Dermis microvascular lymphatic vessel endothelial cell (primary cell): ENCODE data around the gene METTL9. TPM values are rescaled to one million over a fixed set of nuclear protein-coding genes. Genes with fewer than 3 reads are reported as not detected.
"Not testable (repeated sequence)": the region's sequence is repeated elsewhere in the genome, so short reads cannot be mapped to it uniquely, and the experiment has no call there.

ENCODE experiments used
- DNase-seq, 2 donors: peaks; one replicate each; pipeline versions ENCODE4 v3.0.0 to v3.0.0-alpha.2; 2010; ENCODE audit warnings: low read depth in 2 of 2
- total RNA-seq: library from RNA; depleted of rRNA; stranded (reverse); fragments of >200 nt; gene quantifications from 2 replicates; pipeline ENCODE4 v1.2.1, GENCODE V29; 2014

Gene METTL9
- total RNA-seq, 1 donor from 2014 or later = 163 TPM

- DNase-seq = no peak
Observed at GRCh38 chr16:21659124-21659523, 59.7 kb downstream of the METTL9 start.

- DNase-seq = no peak
Observed at GRCh38 chr16:21663889-21664647, 64.7 kb downstream of the METTL9 start, which contains the start of gene OTOA. OTOA (plus strand) TSS chr16:21663968; CDS start chr16:21678515, 14,547 bp downstream.

DNA sequence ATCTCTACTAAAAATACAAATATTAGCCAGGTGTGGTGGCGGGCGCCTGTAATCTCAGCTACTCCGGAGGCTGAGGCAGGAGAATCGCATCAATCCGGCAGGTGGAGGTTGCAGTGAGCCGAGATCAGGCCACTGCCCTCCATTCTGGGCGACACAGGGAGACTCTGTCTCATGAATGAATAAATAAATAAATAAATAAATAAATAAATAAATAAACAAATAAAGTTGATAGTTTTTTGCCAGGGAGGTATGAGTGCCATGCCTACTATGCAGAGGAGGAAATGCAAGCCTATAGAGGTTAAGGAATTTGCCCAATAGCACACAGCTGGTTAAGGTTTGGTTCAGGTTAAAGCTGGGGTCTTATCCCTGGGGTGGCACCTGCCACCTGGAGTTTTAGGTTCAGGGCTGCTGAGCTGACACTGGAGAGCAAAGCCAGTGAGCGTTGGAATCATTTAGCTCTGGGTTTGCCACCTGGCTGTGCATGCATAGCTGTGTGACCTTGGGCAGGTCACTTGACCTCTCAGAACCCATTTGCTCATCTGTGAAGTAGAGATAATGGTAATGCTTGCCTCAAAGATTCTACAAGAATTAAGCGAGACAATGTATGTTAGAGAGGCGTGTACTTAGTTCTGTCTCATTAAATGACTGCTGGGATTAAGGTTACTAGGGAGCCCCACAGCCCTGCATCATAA, 65.6 kb downstream of the METTL9 start:
- DNase-seq = no peak

GRCh38 chr16:21666772-21667171, 67.4 kb downstream of the METTL9 start:
- DNase-seq = no peak

DNA sequence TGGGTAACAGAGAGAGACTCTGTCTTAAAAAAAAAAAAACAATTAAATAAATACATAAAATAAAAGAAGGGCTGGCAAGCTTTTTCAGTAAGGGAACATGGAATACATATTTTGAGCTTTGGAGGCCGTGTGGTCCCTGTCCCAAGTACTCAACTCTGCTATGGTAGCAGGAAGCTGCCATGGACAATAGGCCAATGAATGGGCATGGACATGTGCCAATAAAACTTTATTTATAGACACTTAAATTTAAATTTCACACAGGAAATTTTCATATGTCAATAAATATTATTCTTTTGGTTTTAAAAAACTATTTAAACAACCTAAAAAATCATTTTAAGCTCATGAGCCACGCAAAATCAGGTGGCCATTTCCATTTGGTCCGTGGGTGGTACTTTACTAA, 68.2 kb downstream of the METTL9 start:
- no peak for DNase-seq

DNA sequence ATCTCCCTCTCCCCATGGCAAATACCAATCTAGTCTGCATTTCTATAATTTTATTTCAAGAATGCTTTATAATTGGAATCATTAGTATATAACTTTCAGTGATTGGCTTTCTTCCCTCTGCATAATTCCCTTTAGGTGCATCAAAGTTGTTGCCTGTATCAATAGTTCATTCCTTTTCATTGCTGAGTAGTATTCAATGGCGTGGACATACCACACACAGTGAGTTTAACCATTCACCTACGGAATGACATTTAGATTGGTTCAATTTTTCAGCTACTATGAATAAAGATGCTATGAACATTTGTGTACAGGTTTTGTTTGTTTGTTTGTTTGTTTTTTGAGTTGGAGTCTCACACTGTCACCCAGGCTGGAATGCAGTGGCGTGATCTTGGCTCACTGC, 74.1 kb downstream of the METTL9 start:
- DNase-seq = no peak

DNA sequence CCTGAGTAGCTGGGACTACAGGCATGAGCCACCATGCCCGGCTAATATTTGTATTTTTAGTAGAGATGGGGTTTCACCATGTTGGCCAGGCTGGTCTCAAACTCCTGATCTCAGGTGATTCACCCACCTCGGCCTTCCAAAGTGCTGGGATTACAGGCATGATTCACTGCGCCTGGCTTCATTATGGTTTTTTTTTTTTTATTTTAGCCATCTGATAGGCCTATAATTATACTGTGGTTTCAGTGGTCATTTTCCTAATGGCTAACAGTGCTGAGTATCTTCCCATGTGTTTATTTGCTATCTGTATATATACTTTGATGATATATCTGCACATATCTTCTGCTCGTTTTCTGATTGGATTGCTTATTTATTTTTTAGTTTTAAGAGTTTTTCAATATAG, 75.1 kb downstream of the METTL9 start:
- DNase-seq = not testable (repeated sequence)

- not testable (repeated sequence) for DNase-seq
Observed at GRCh38 chr16:21680714-21681113, 81.3 kb downstream of the METTL9 start.

- no peak for DNase-seq
Observed at GRCh38 chr16:21683184-21683583, 83.8 kb downstream of the METTL9 start.

DNA sequence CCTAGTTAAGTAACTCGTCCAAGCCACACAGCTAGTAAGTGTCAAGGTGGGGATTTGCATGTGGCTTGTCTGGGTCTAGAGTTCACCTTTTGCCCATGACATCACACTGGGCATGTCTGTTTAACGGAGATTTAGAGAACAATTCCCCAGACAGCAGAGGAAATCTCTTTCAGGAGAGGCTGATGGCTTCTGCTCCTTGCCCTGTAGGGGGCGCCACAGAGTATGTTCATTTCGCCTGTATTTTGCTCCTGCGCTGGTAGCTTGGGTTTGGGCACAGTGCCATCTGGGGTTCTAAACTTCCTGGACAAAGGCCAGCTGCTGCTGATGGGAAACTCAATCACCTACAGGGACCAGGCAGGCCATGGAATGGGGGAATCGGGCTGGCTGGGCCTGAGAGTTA, 84.8 kb downstream of the METTL9 start:
- peak in 1 of 2 donors; percentile 8 for DNase-seq

DNA sequence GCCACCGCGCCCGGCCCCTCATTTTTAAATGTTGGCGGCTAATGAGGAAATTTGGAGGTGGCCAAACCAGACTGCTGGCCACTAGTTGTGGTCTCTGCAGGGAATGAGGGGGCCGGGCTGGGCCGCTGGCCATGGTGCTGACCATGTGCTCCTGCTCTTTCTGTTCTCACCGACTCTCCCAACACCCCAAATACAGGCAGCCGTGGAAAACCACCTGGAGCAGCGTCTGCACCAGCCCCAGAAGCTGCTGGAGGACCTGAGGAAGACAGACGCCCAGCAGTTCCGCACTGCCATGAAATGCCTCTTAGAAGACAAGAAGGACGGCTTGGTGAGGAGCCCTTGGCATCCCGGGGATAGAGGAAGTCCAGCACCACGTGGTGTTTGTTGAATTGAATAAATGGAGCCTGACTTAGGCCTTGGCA, 85.7 kb downstream of the METTL9 start:
- DNase-seq = peak in 1 of 2 donors; percentile 16

GRCh38 chr16:21689107-21689506, 89.7 kb downstream of the METTL9 start:
- DNase-seq = no peak

DNA sequence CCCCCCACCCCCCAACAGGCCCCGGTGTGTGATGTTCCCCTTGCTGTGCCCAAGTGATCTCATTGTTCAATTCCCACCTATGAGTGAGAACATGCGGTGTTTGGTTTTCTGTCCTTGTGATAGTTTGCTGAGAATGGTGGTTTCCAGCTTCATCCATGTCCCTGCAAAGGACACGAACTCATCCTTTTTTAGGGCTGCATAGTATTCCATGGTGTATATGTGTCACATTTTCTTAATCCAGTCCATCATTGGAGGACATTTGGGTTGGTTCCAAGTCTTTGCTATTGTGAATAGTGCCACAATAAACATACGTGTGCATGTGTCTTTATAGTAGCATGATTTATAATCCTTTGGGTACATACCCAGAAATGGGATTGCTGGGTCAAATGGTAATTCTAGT, 91.6 kb downstream of the METTL9 start:
- not testable (repeated sequence) for DNase-seq

GRCh38 chr16:21694609-21695008, 95.2 kb downstream of the METTL9 start:
- no peak for DNase-seq

DNA sequence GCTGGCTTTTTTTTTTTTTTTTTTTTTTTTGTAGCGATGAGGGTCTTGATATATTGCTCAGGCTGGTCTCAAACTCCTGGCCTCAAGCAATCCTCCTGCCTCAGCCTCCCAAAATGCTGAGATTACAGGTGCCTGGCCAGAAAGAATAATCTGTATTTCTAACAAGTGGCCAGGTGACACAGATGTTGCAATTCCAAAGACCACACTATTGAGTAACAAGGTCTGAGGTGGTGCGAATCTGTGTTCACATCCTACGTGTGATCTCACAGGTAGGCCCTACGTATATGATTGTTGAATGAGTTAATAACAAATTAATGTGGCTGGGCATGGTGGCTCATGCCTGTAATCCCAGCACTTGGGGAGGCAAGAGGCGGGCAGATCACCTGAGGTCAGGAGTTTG, 97.7 kb downstream of the METTL9 start:
- no peak for DNase-seq

- no peak for DNase-seq
Observed at GRCh38 chr16:21698169-21699032, 99.0 kb downstream of the METTL9 start.

GRCh38 chr16:21701271-21701670, 101.9 kb downstream of the METTL9 start:
- no peak for DNase-seq

GRCh38 chr16:21702276-21702675, 102.9 kb downstream of the METTL9 start:
- no peak for DNase-seq

DNA sequence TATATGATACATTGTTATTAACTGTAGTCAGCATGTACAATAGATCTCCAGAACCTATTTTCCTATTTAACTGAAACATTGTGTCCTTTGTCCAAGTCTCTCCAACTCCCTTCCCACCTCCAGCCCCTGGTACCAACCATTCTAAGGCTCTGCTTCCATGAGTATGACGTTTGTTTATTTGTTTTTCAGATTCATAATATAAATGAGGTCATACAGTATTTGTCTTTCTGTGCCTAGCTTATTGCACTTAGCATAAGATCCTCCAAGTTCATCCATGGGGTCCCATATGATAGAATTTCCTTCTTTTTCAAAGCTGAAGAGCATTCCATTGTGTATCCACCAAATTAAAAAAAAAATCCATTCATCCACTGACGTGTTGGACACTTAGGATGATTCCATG, 103.8 kb downstream of the METTL9 start:
- DNase-seq = no peak

DNA sequence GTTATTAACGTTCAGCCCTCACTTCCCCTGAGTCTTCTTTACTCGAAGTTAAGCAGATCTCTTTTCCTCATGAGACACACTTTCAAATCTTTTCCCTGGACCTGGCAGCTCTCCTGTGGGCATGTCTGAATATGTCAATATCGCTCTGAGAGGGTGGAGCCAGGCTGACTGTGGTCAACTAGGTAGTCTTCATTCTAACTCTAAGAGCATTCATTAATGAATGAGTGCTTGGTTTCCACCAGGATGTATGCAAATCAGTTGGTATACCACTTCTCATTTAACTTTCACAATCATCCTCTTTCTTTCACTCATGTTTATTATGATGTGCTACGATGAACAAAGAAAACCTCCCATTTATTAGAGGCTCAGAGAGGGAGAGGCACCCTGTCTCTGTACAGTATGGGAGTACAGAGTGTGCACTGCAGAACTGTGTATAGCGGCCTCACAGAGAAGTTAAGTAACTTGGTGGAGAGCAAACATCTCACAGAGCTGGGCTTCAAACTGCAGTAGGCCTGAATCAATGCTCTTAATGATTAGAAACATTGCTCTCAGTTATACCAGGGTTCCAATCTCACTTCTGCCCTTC, 104.3 kb downstream of the METTL9 start:
- no peak for DNase-seq

DNA sequence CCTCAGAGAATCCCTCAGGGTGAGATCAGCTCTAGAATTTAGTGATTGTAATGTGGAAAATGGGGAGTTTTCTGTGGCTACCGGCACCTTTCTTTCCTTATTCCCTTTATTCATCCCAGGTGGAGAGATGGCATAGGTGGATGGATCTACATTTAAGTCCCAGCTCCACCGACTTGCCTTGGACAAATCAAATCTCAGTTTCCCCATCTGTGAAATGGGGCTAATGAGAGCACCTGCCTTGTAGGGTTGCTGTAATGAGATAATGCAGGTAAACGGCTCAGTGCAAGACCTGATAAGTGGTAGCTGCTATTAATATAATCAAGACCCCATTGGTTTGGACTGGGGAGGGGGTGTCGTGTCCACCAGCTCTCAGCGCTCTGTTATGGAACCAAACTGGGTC, 104.9 kb downstream of the METTL9 start:
- DNase-seq = no peak

- no peak for DNase-seq
Observed at GRCh38 chr16:21704733-21705132, 105.4 kb downstream of the METTL9 start.
